Smooth muscle cell of bladder (primary cell): ENCODE data around the gene ABCB7. TPM values are rescaled to one million over a fixed set of nuclear protein-coding genes. Genes with fewer than 3 reads are reported as not detected.

Experiments used
- total RNA-seq: library from RNA; depleted of rRNA; stranded (reverse); fragments of >200 nt; gene quantifications from 2 replicates; pipeline ENCODE4 v1.2.3, GENCODE V29; 2014

Gene ABCB7
- total RNA-seq = 18.5 and 19.3 TPM in 2 replicates

GRCh38 chrX:75155827-75156525, at the start of gene ABCB7:
Gene ABCB7, minus strand, starts transcription at chrX:75156283. Its CDS starts 11 bp downstream, at chrX:75156272.

Other genes starting within 250 kb of the ABCB7 start
- gene NEXMIF, start 230.8 kb downstream of the ABCB7 start, total RNA-seq = under 0.01 and 0.09 TPM in 2 replicates
- 12.9 and 14.6 TPM in 2 replicates for gene UPRT, start 117.8 kb upstream of the ABCB7 start, total RNA-seq